Adipocyte (in vitro differentiated cells): Measurements from ENCODE around the gene GLIS1.

Source experiments
- DNase-seq: peaks from one replicate; pipeline ENCODE4 v3.0.0-alpha.2; 2015; ENCODE audit warnings: low read depth
- H3K27me3 ChIP-seq: replicated peaks from 2 replicates; pipeline ENCODE4 v1.7.0; 2013; ENCODE audit warnings: mild to moderate bottlenecking, low read length, moderate library complexity; ENCODE audit not compliant: control insufficient read depth, insufficient read depth
- H3K36me3 ChIP-seq: 2 replicates; pipeline ENCODE4 v1.7.0; 2013; ENCODE audit warnings: low read length, mild to moderate bottlenecking, moderate library complexity; ENCODE audit not compliant: control insufficient read depth, insufficient read depth, severe bottlenecking
- H3K4me1 ChIP-seq: 2 replicates; pipeline ENCODE4 v1.7.0; 2013; ENCODE audit warnings: mild to moderate bottlenecking, low read length, moderate library complexity; ENCODE audit not compliant: control insufficient read depth, insufficient read depth
- H3K4me3 ChIP-seq: 2 replicates; pipeline ENCODE4 v1.7.0; 2013; ENCODE audit warnings: mild to moderate bottlenecking, low read length, moderate library complexity
- H3K9ac ChIP-seq: 2 replicates; pipeline ENCODE4 v1.7.0; 2013; ENCODE audit warnings: mild to moderate bottlenecking, low read length, moderate library complexity
- H3K9me3 ChIP-seq: 2 replicates; pipeline ENCODE4 v1.7.0; 2013; ENCODE audit warnings: mild to moderate bottlenecking, low read length, moderate library complexity; ENCODE audit not compliant: control insufficient read depth

Gene GLIS1

DNA sequence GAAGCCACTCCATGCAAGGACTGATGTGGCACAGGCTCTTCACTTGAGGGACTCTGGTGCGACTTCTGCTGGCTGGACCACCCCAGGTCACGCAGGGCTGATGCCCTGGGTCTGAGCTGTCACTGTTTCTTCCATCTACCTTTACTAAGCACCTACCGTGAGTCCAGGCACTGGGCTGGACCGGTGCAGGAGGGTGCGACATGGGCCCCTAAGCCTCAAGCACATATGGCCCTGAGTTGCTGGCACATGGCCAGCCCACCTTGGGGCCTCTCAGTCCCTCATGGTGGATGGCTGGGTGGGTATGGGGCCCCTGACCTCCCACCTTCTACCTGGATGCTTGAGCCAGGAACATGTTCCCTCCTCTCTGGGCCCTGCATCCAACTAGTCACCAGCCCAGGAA, 203.7 kb downstream of the GLIS1 start:
- DNase-seq = no peak
- Histone ChIP-seq H3K36me3 (no peaks in the 10 kb centered on the region), H3K4me3 (no peak overlapping the region), H3K27me3 (peaks cover 22% of the 10 kb centered on the region), H3K4me1 (no peaks in the 10 kb centered on the region), H3K9me3 (no peaks in the 10 kb centered on the region), H3K9ac (no peak overlapping the region)

DNA sequence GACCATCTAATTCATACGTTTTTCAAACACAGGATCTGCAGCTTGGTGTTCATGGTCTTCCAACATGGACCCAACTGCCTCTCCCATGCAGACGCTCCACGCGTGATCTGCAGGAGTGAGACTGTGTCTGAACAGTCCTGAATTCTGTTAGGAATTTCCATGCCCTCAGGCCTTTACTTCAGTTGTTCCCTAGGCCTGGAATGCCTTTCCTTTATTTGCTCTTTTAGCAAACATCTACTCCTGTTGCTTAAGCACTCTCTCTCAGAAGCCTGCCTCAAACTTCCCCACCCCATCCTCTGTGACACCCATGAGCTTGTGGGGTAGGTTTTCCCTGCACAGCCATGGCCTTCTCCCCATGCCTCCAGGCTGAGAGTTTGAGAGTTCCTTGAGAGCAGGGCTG, 206.1 kb downstream of the GLIS1 start:
- no peak overlapping the region for H3K4me3 ChIP-seq
- H3K9ac ChIP-seq = no peak overlapping the region
- no peak for DNase-seq
- H3K4me1 ChIP-seq = no peaks in the 10 kb centered on the region
- no peaks in the 10 kb centered on the region for H3K36me3 ChIP-seq
- H3K27me3 ChIP-seq = peaks cover 37% of the 10 kb centered on the region
- no peaks in the 10 kb centered on the region for H3K9me3 ChIP-seq

- Histone ChIP-seq H3K9ac (no peak overlapping the region), H3K27me3 (peaks cover 35% of the 10 kb centered on the region), H3K4me1 (no peaks in the 10 kb centered on the region), H3K9me3 (no peaks in the 10 kb centered on the region), H3K4me3 (no peak overlapping the region), H3K36me3 (no peaks in the 10 kb centered on the region)
- DNase-seq = no peak
Observed at GRCh38 chr1:53532377-53532776, 206.6 kb downstream of the GLIS1 start.

GRCh38 chr1:53530550-53530949, 208.4 kb downstream of the GLIS1 start:
- H3K9ac ChIP-seq = no peak overlapping the region
- no peaks in the 10 kb centered on the region for H3K9me3 ChIP-seq
- peaks cover 30% of the 10 kb centered on the region for H3K27me3 ChIP-seq
- DNase-seq = no peak
- H3K4me1 ChIP-seq = peaks cover 12% of the 10 kb centered on the region
- no peaks in the 10 kb centered on the region for H3K36me3 ChIP-seq
- H3K4me3 ChIP-seq = no peak overlapping the region

DNA sequence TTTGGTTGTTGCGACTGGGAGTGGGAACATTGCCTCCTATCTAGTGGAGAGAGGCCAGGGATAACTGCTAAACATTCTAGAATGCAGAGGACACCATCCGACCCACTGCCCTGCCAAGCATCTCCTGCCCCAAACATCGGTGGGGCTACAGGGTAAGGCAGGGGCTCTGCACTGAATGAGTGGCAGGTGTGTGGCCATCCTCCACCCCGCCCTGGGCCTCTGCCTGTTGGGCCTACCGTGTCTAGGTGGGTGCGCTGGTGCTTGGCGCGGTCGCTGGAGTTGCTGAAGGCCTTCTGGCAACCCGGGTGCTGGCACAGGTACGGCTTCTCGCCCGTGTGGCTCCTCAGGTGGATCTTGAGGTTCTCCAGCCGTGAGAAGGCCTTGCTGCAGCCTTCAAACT, 209.4 kb downstream of the GLIS1 start:
- no peak for DNase-seq
- peaks cover 12% of the 10 kb centered on the region for H3K4me1 ChIP-seq

GRCh38 chr1:53527368-53527767, 211.6 kb downstream of the GLIS1 start:
- no peak overlapping the region for H3K4me3 ChIP-seq

More for the DNA sequence above, 209.4 kb downstream of the GLIS1 start:
- no peaks in the 10 kb centered on the region for H3K9me3 ChIP-seq
- H3K36me3 ChIP-seq = no peaks in the 10 kb centered on the region
- no peak overlapping the region for H3K9ac ChIP-seq
- no peak overlapping the region for H3K4me3 ChIP-seq
- peaks cover 34% of the 10 kb centered on the region for H3K27me3 ChIP-seq

GRCh38 chr1:53526451-53527101, 212.4 kb downstream of the GLIS1 start:
- Histone ChIP-seq H3K36me3 (no peaks in the 10 kb centered on the region), H3K9ac (peak overlapping the region; percentile 50), H3K4me1 (peaks cover 12% of the 10 kb centered on the region), H3K9me3 (no peaks in the 10 kb centered on the region), H3K4me3 (no peak overlapping the region), H3K27me3 (peaks cover 33% of the 10 kb centered on the region)
- DNase-seq = peak; percentile 95

More at GRCh38 chr1:53527368-53527767, 211.6 kb downstream of the GLIS1 start:
- Histone ChIP-seq H3K9me3 (no peaks in the 10 kb centered on the region), H3K4me1 (peaks cover 12% of the 10 kb centered on the region), H3K27me3 (peaks cover 36% of the 10 kb centered on the region), H3K36me3 (no peaks in the 10 kb centered on the region), H3K9ac (no peak overlapping the region)
- DNase-seq = no peak

DNA sequence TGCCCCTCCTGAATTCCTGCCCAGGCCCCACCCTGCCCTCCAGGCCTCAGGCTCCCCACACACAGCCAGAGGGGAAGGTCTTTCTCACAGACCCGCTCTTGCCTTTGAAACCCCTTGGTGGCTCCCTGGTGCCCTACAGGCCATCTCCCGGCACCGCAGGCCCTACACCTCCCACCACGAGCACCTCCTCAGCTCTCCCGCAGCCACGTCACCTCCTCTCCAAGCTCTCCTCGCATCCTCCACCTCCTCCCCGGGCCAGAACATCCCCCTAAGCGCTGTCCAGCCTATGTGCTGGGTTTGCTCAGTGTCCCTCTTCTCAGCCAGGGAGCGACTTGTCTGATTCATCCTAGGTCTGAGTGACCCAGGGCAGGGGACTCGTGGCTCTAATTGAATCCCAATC, 213.4 kb downstream of the GLIS1 start:
- Histone ChIP-seq H3K4me3 (no peak overlapping the region), H3K36me3 (no peaks in the 10 kb centered on the region), H3K9ac (no peak overlapping the region), H3K9me3 (no peaks in the 10 kb centered on the region), H3K27me3 (peaks cover 28% of the 10 kb centered on the region), H3K4me1 (peaks cover 12% of the 10 kb centered on the region)
- no peak for DNase-seq

DNA sequence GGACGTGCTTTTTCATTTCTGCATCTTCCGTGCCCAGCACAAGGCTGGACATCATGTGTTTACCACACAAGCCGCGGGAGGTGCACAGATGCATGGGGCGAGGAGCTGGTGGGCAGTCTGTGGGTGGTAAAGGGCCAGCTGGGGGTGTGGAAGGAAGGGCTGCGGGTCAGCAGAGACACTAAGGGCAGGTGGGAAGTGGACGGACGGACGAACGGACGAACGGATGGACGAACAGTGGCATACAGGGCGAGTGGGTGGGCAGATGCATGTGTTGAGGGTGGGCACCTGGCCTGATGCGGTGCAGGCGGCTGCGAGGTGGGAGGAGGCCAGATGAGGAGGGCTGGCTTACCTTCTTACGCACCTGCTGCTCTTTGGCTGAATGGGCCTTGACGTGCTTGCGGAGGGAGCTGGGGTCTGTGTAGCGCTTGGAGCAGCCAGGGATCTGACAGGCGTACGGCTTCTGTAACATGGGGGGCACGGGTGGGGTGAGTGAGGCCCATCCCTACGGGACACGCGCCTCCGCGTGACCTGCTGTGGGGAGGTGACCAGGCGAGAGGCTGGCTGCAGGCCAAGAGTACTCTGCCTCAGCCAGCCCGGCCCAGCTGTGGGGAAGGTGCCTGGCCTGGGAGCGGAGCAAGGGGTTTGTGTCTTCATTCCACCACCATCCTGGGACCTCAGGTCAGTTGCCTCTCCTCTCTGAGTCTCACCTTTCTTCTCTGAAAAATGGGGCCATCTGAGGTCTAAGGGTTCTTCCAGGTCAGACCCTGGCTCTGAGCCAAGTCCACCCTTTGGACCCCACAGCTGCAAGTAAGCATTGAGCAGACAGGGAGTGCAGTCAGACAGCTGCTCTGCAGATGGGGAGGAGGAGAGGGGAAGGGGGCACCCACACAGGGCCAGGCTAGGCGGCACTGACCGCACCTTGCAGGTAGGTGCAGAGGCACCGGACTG, 214.3 kb downstream of the GLIS1 start:
- H3K9me3 ChIP-seq = no peaks in the 10 kb centered on the region
- no peak overlapping the region for H3K9ac ChIP-seq
- no peak for DNase-seq

DNA sequence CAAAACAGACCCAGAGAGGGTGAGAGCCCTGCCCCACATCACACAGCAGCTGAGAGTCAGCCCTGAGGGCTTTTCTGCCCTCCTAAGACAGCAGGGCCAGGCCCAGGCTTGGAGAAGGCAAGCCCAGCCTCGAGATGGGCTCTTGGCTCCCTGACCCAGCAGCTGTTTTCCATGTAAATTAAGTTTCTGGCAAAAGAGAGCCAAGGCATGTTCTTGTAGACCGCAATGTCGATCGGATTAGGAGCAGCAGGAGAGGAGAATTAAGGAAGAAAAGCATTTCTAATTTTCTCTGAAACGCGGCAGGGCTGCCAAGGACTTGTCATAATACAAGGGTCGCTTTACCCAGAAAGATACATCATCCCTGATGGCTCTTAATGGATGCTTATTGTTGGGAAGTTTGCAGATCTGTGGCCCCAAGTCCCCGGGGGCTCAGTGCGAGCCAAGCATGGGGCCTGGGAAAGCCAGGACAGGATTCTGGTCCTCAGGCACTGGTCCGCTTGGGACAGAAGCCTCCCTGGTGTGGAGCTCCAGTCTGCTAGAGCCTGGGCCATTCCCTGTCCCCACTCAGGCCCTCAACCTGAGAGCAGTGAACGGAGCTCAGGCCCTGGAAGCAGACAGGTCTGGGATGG, 216.9 kb downstream of the GLIS1 start:
- Histone ChIP-seq H3K4me1 (peaks cover 17% of the 10 kb centered on the region), H3K4me3 (no peak overlapping the region), H3K9me3 (no peaks in the 10 kb centered on the region), H3K27me3 (peaks cover 9% of the 10 kb centered on the region), H3K36me3 (no peaks in the 10 kb centered on the region), H3K9ac (no peak overlapping the region)
- DNase-seq = peak; percentile 42

More for the DNA sequence above, 214.3 kb downstream of the GLIS1 start:
- Histone ChIP-seq H3K4me1 (peaks cover 15% of the 10 kb centered on the region), H3K27me3 (peaks cover 22% of the 10 kb centered on the region), H3K4me3 (no peak overlapping the region), H3K36me3 (no peaks in the 10 kb centered on the region)

DNA sequence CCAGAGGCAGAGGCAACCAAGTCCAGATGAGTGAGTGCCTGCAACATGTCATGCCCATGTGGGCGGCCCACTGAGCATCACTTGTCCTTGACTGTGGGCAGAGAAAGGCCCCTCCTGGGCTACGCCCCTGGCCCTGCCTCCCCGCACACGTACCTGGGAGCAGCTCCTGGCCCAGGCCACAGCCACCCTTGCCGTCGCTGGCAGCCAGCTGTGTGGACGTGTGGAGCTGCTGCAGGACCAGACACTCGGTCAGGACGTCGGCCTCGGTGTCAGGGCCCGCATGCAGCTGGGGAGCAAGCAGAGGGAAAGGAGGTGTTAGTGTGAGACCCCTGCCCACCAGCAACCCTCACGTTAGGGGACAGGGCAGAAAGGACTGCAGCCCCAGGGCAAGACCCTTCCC, 218.5 kb downstream of the GLIS1 start:
- H3K9me3 ChIP-seq = no peaks in the 10 kb centered on the region
- no peaks in the 10 kb centered on the region for H3K36me3 ChIP-seq
- no peak overlapping the region for H3K9ac ChIP-seq
- DNase-seq = no peak
- no peak overlapping the region for H3K4me3 ChIP-seq
- peaks cover 6% of the 10 kb centered on the region for H3K4me1 ChIP-seq
- H3K27me3 ChIP-seq = peaks cover 9% of the 10 kb centered on the region
